ENCODE data around the gene CAMK2D. TPM values are rescaled to one million over a fixed set of nuclear protein-coding genes. Genes with fewer than 3 reads are reported as not detected.

CAMK2D gene
- total and polyA plus RNA-seq, 12 donors, result 55.6 to 286 (median 221) TPM

DNA sequence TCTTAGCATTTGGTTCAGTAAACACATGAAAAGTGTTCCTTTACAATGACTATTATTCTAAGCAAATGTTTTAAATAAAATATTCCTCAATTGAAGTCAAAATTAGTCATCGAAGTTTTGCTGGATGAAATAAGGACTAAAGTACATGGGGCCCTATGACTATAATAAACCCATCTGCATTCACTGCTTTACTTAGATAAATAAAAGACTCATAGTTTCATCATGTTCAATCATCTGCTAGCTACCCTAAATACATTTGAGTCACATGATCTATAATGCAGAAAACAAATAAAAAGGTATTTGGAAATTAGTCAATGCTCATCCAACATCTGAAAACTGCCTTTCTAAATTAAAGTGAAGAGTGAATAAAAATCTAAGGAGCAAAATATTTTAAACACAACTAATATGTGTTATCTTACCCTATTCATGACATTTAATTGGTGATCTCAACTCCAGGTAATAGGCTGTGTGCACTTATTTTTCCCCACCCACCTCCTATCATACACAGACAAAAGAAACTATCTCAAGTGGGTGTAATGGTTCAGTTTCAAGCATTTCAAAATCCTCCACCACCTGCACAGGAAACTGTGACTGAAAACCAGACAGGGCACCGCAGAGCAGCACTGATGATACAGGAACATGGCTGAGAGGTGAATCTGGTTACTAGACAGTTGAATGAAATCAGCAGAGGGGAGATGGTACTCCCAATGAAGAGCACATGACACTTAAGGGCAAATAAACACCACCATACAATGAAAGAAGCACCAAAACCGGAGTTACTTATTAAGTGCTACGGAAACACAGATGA lies 78.6 kb downstream of the CAMK2D start:
- H3K27ac ChIP-seq, result peak overlapping the region in 8 of 10 donors; percentile 56 to 86 (median 74)
- intact Hi-C loops (cut with DNase I), result loop anchor here in 6 of 10 donors (5.0 to 10.0 kb wide), 6 partner anchors 46 to 136 kb away; partner anchors contain the start of gene CAMK2D (in 3 of the 6)
- WGBS, 2 donors, result 81 to 82% methylated on average over 4 of the region's 4 CpGs
- H3K4me3 ChIP-seq, result no peak overlapping the region
- peak in 3 of 8 donors; percentile 18 to 19 (median 18) for ATAC-seq
- peaks cover 0 to 77% (median 56%) of the 10 kb centered on the region in 9 donors for H3K4me1 ChIP-seq
- no peaks in the 10 kb centered on the region for H3K27me3 ChIP-seq
- H3K36me3 ChIP-seq, result no peaks in the 10 kb centered on the region
- H3K9me3 ChIP-seq, result peaks cover 0 to 11% (median 0%) of the 10 kb centered on the region in 11 donors
- DNase-seq, result no peak
- TF ChIP-seq, protein P1, sequence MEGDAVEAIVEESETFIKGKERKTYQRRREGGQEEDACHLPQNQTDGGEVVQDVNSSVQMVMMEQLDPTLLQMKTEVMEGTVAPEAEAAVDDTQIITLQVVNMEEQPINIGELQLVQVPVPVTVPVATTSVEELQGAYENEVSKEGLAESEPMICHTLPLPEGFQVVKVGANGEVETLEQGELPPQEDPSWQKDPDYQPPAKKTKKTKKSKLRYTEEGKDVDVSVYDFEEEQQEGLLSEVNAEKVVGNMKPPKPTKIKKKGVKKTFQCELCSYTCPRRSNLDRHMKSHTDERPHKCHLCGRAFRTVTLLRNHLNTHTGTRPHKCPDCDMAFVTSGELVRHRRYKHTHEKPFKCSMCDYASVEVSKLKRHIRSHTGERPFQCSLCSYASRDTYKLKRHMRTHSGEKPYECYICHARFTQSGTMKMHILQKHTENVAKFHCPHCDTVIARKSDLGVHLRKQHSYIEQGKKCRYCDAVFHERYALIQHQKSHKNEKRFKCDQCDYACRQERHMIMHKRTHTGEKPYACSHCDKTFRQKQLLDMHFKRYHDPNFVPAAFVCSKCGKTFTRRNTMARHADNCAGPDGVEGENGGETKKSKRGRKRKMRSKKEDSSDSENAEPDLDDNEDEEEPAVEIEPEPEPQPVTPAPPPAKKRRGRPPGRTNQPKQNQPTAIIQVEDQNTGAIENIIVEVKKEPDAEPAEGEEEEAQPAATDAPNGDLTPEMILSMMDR (IDR thresholded peaks at IDR 0.05), result no peak

DNA sequence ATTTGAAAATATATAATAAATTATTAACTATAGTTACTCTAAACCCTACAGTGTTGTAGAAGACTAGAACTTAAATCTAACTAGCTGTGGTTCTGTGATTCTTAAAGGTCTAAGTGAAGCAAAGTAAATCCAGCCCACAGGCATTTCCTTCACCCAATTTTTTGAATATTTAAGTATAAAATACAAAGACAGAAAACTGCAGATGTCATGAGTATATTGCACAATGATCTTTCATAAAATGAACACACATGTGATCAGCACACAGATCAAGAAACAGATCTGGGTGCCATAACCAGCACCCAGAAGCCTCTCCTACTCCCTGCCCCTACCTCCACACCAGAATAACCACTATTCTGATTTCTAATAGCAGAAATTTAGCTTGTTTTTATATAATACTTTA lies 82.9 kb downstream of the CAMK2D start:
- Histone ChIP-seq H3K27me3 (no peaks in the 10 kb centered on the region), H3K36me3 (no peaks in the 10 kb centered on the region), H3K9me3 (peaks cover 0 to 11% (median 0%) of the 10 kb centered on the region in 11 donors), H3K4me3 (no peak overlapping the region), H3K4me1 (peaks cover 0 to 77% (median 66%) of the 10 kb centered on the region in 9 donors), H3K27ac (peak overlapping the region in 2 of 10 donors; percentile 1 to 17)
- no peak for ATAC-seq
- TF ChIP-seq, protein P1 (IDR thresholded peaks at IDR 0.05), result no peak
- no peak for DNase-seq
- intact Hi-C loops (cut with DNase I), result loop anchor here in 3 of 10 donors (5.0 to 10.0 kb wide), 3 partner anchors 36 to 134 kb away; no protein-coding TSS in a partner anchor

DNA sequence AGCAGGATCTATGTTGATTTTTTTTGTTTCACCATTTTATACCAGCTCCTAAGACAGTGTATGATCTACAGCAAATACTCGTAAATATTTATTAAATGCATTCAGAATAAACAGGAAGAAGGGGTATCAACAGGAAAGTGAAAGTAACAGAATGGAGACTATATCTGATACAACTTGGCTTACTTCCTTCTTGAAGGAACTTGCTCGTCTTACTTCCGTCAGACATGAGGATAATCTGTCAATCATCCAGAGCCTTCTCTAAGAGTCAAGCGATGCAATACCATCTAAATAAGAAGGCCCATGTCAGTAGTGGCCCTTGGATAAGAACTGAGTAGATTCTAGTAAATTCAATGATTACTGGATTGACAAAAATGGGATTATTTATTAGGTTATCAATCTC lies 84.2 kb downstream of the CAMK2D start:
- ATAC-seq, result no peak
- Histone ChIP-seq H3K9me3 (peaks cover 0 to 11% (median 0%) of the 10 kb centered on the region in 11 donors), H3K4me3 (no peak overlapping the region), H3K27me3 (no peaks in the 10 kb centered on the region), H3K4me1 (peaks cover 0 to 69% (median 63%) of the 10 kb centered on the region in 9 donors), H3K36me3 (no peaks in the 10 kb centered on the region), H3K27ac (peak overlapping the region in 5 of 10 donors; percentile 13 to 47 (median 28))
- intact Hi-C loops (cut with DNase I), result loop anchor here in 3 of 10 donors (5.0 to 10.0 kb wide), 3 partner anchors 35 to 133 kb away; no protein-coding TSS in a partner anchor
- WGBS, 2 donors, result 56 to 62% methylated on average over 4 of the region's 4 CpGs
- no peak for DNase-seq
- TF ChIP-seq, protein P1 (IDR thresholded peaks at IDR 0.05), result no peak

All from heart right ventricle (tissue), 16 donors.